Endothelial cell of umbilical vein (primary cell): ENCODE data around the gene MR1. TPM values are rescaled to one million over a fixed set of nuclear protein-coding genes. Genes with fewer than 3 reads are reported as not detected.

Source experiments
- BruUV-seq: library from RNA; stranded (reverse); fragments of 400-500 nt; replicated peaks from 2 replicates; lab custom pipeline; 2021; lab: Mats Ljungman, UMichigan
- CTCF ChIA-PET: fragments of 300-600, 350-600 bp; sonication (Branson Sonifier 250); formaldehyde crosslinking; loops from one replicate; lab custom pipeline; 2021; ENCODE audit warnings: antibody characterized with exemption, inconsistent platforms; lab: Charles Lee
- POLR2A ChIA-PET: fragments of 300-600, 350-600 bp; sonication (Branson Sonifier 250); formaldehyde crosslinking; loops from one replicate; lab custom pipeline; 2021; ENCODE audit warnings: antibody characterized with exemption, inconsistent platforms; lab: Charles Lee
- DNase-seq: peaks from one replicate; pipeline ENCODE4 v3.0.0-alpha.2; 2011; ENCODE audit warnings: low read depth, low spot score
- FAIRE-seq: peaks from 2 replicates; lab custom pipeline; 2011; peaks lifted over from hg19 to GRCh38; lab: Jason Lieb, UNC
- H2AFZ ChIP-seq: 2 replicates; pipeline ENCODE4 v1.6.0; 2012; ENCODE audit warnings: low read depth, low read length, control low read depth, inconsistent platforms
- H3K27ac ChIP-seq: 2 replicates; pipeline ENCODE4 v1.5.1; 2011; ENCODE audit warnings: low read depth, mild to moderate bottlenecking, control low read depth, low read length, moderate library complexity; ENCODE audit not compliant: insufficient read depth
- H3K27me3 ChIP-seq, 2 experiments: 2 replicates each; pipeline versions ENCODE4 v1.6.0 to v1.6.1; 2011; ENCODE audit warnings: low read length in 2 of 2, mixed read lengths in 1 of 2; ENCODE audit not compliant: control insufficient read depth in 2 of 2, insufficient read depth in 2 of 2
- H3K36me3 ChIP-seq, 2 experiments: 2 replicates in 1 of 2; 3 replicates in 1 of 2; pipeline ENCODE4 v1.5.1; 2011; ENCODE audit warnings: low read length in 2 of 2, mild to moderate bottlenecking in 1 of 2, moderate library complexity in 1 of 2; ENCODE audit not compliant: control insufficient read depth in 2 of 2, insufficient read depth in 2 of 2; ENCODE audit errors: extremely low read depth in 1 of 2
- H3K4me1 ChIP-seq: 3 replicates; pipeline ENCODE4 v1.5.1; 2011; ENCODE audit warnings: mild to moderate bottlenecking, low read length; ENCODE audit not compliant: control insufficient read depth, insufficient read depth; ENCODE audit errors: extremely low read depth
- H3K4me2 ChIP-seq: 2 replicates; pipeline ENCODE4 v1.6.1; 2011; ENCODE audit warnings: low read length, control low read depth, mixed read lengths; ENCODE audit not compliant: insufficient read depth
- H3K4me3 ChIP-seq, 3 experiments: fragments of 200-600 bp in 1 of 3; sonication (generic), shearing (Covaris generic) in 1 of 3; replicated peaks in 1 of 3; 2 replicates each; pipeline ENCODE4 v1.5.1; 2011 to 2016; ENCODE audit warnings: control low read depth in 3 of 3, low read length in 3 of 3, mild to moderate bottlenecking in 2 of 3, inconsistent platforms in 1 of 3, low read depth in 1 of 3, moderate library complexity in 1 of 3; ENCODE audit not compliant: insufficient read depth in 1 of 3
- H3K79me2 ChIP-seq: 2 replicates; pipeline ENCODE4 v1.6.0; 2012; ENCODE audit warnings: low read length, inconsistent platforms; ENCODE audit not compliant: control insufficient read depth, insufficient read depth
- H3K9ac ChIP-seq: replicated peaks from 2 replicates; pipeline ENCODE3; 2011; ENCODE audit warnings: low read length, control low read depth; ENCODE audit not compliant: insufficient read depth; ENCODE audit errors: extremely low read depth
- H3K9me1 ChIP-seq: replicated peaks from 3 replicates; pipeline ENCODE4 v1.6.0; 2011; ENCODE audit warnings: mild to moderate bottlenecking, low read length; ENCODE audit not compliant: control insufficient read depth, insufficient read depth; ENCODE audit errors: extremely low read depth
- H3K9me3 ChIP-seq: replicated peaks from 2 replicates; pipeline ENCODE4 v1.5.1; 2012; ENCODE audit warnings: low read length, inconsistent platforms; ENCODE audit not compliant: control insufficient read depth, insufficient read depth
- H4K20me1 ChIP-seq: replicated peaks from 2 replicates; pipeline ENCODE3; 2011; ENCODE audit warnings: mild to moderate bottlenecking, low read length; ENCODE audit not compliant: control insufficient read depth, insufficient read depth; ENCODE audit errors: extremely low read depth
- EZH2 ChIP-seq: IDR thresholded peaks from 2 replicates; pipeline ENCODE4 v1.6.1; 2012; ENCODE audit warnings: borderline replicate concordance, low read depth, mild to moderate bottlenecking, moderate library complexity, low read length, inconsistent platforms; ENCODE audit not compliant: severe bottlenecking
- FOS ChIP-seq: IDR thresholded peaks from 2 replicates; pipeline ENCODE4 v1.6.1; 2011; ENCODE audit warnings: mild to moderate bottlenecking, low read length, moderate library complexity, borderline replicate concordance; ENCODE audit not compliant: insufficient read depth
- GATA2 ChIP-seq: IDR thresholded peaks from 2 replicates; pipeline ENCODE4 v1.7.0; 2011; ENCODE audit warnings: low read depth, mild to moderate bottlenecking, moderate library complexity, mixed read lengths, low read length; ENCODE audit not compliant: insufficient read length, insufficient read depth
- JUN ChIP-seq: IDR thresholded peaks from 2 replicates; pipeline ENCODE4 v1.6.1; 2011; ENCODE audit warnings: borderline replicate concordance, low read depth; ENCODE audit not compliant: insufficient read length, insufficient read depth
- dilution Hi-C: fragments of 300-500 bp; cut with MboI; formaldehyde crosslinking; loops from one replicate; pipeline ENCODE4 v1.15.0; 2019; ENCODE audit warnings: low sequenced_read_pairs; ENCODE audit not compliant: extremely low pct_ligation_motif_present
- intact Hi-C: fragments of 100-400 bp; cut with micrococcal nuclease; formaldehyde crosslinking; loops from one replicate; pipeline ENCODE4 v1.10.0; 2022
- polyA plus RNA-seq, 4 experiments: library from polyadenylated mRNA; depleted of rRNA in 3 of 4; stranded (reverse) in 3 of 4; unstranded in 1 of 4; fragments of >200 nt; gene quantifications; 2 replicates each; pipeline versions ENCODE4 v1.2.1 to v1.2.3, GENCODE V29; 2011 to 2012; ENCODE audit warnings: missing spikeins in 1 of 4
- total RNA-seq: library from RNA; stranded (reverse); gene quantifications from 2 replicates; pipeline ENCODE4 v1.2.3, GENCODE V29; 2021
- TF ChIP-seq, protein P1 (sequence below), 2 donors: IDR thresholded peaks; 1 replicate in 1 of 2; 2 replicates in 1 of 2; pipeline ENCODE4 v1.5.1; 2011; ENCODE audit warnings: low read length in 2 of 2, mild to moderate bottlenecking in 2 of 2, moderate library complexity in 2 of 2, control low read depth in 1 of 2, inconsistent platforms in 1 of 2, low read depth in 1 of 2; ENCODE audit not compliant: insufficient read depth in 1 of 2; ENCODE audit errors: extremely low read depth in 1 of 2

MR1 gene
- total and polyA plus RNA-seq, 2 donors (not counting 3 experiments of a cell fraction or from before 2014, with no cell fraction given) = 1.3 to 2.5 TPM

DNA sequence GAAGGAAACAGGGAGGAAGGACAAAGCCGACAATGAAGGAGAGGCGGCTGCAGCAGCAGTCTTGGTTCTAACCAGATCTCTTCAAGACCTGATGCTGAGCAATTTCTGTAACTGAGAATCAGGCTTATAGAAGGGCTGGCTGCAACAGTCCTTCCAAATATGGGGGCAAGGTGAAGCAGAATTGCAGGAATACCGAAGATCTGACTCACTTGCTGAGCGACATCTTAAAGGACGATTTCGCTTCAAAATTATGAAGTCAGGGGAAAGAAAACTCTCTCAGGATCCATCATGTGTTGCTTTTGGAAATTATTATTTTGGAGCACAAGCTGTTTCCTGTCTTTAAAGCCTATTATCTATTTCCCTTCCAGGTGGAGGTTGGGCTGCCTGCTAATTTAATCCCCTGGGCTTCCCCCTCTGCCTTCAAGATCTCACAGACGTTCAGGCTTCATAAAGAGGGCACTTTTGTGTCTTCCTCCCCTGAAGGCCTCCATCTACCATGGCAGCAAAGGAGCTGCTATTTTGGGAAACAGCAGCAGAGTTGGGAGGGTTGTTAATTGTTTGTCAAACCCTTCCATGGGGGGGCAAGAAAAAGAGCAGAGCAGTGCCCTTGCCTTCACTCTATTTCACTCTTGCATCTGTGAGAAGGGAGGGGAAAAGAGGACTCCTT lies 43.9 kb downstream of the MR1 start:
- no peaks in the 10 kb centered on the region for H4K20me1 ChIP-seq
- H3K27ac ChIP-seq = no peak overlapping the region
- H3K4me3 ChIP-seq = no peak overlapping the region
- CTCF ChIA-PET = interaction anchor here (1.7 kb wide), 1 partner anchor 40 kb away, joined by 7 read pairs; no protein-coding TSS in a partner anchor
- H3K27me3 ChIP-seq = peaks cover 11 to 23% of the 10 kb centered on the region in 2 experiments
- FAIRE-seq (no peak), DNase-seq (no peak)
- no peak for TF ChIP-seq GATA2
- TF ChIP-seq FOS = no peak
- TF ChIP-seq EZH2 = no peak
- no peak for TF ChIP-seq JUN
- TF ChIP-seq, protein P1, sequence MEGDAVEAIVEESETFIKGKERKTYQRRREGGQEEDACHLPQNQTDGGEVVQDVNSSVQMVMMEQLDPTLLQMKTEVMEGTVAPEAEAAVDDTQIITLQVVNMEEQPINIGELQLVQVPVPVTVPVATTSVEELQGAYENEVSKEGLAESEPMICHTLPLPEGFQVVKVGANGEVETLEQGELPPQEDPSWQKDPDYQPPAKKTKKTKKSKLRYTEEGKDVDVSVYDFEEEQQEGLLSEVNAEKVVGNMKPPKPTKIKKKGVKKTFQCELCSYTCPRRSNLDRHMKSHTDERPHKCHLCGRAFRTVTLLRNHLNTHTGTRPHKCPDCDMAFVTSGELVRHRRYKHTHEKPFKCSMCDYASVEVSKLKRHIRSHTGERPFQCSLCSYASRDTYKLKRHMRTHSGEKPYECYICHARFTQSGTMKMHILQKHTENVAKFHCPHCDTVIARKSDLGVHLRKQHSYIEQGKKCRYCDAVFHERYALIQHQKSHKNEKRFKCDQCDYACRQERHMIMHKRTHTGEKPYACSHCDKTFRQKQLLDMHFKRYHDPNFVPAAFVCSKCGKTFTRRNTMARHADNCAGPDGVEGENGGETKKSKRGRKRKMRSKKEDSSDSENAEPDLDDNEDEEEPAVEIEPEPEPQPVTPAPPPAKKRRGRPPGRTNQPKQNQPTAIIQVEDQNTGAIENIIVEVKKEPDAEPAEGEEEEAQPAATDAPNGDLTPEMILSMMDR (IDR thresholded peaks at IDR 0.05; ENCODE audit: extremely low read depth in 1 of 2, insufficient read depth in 1 of 2, low read depth in 1 of 2, low read length in 2 of 2) = no peak
- H3K9me1 ChIP-seq = no peaks in the 10 kb centered on the region
- no TSS peak for BruUV-seq
- no peaks in the 10 kb centered on the region for H3K79me2 ChIP-seq
- POLR2A ChIA-PET = no interaction called here
- H3K4me2 ChIP-seq = no peak overlapping the region
- H3K36me3 ChIP-seq = no peaks in the 10 kb centered on the region
- dilution Hi-C loops = no loop called here
- H3K9me3 ChIP-seq = no peaks in the 10 kb centered on the region
- no peak overlapping the region for H3K9ac ChIP-seq
- intact Hi-C loops = no loop called here
- no peak overlapping the region for H2AFZ ChIP-seq
- no peaks in the 10 kb centered on the region for H3K4me1 ChIP-seq
